Right renal pelvis (tissue), 4 donors: Measurements from ENCODE around the gene EED. TPM values are rescaled to one million over a fixed set of nuclear protein-coding genes. Genes with fewer than 3 reads are reported as not detected.
A peak's percentile ranks its signal among the peaks of the same experiment; 100 is the strongest.
"Not testable (repeated sequence)": the region's sequence is repeated elsewhere in the genome, so short reads cannot be mapped to it uniquely, and the experiment has no call there.

ENCODE experiments used
- DNase-seq, 4 donors: peaks; one replicate each; pipeline ENCODE4 v3.0.0-alpha.2; 2013; ENCODE audit warnings: low read depth in 4 of 4, low spot score in 3 of 4, missing footprints in 1 of 4
- polyA plus RNA-seq, 4 donors: library from polyadenylated mRNA; unstranded; fragments of 120-200 nt; gene quantifications; one replicate each; pipeline ENCODE4 v1.2.1, GENCODE V29; 2013; ENCODE audit not compliant: insufficient read length in 4 of 4

The EED gene
- polyA plus RNA-seq, 4 donors, result 35.3 to 42.2 (median 36.7) TPM

GRCh38 chr11:86288776-86289507 lies 44.4 kb downstream of the EED start:
- DNase-seq, result no peak

GRCh38 chr11:86289508-86290280 lies 45.1 kb downstream of the EED start:
- not testable (repeated sequence) for DNase-seq

DNA sequence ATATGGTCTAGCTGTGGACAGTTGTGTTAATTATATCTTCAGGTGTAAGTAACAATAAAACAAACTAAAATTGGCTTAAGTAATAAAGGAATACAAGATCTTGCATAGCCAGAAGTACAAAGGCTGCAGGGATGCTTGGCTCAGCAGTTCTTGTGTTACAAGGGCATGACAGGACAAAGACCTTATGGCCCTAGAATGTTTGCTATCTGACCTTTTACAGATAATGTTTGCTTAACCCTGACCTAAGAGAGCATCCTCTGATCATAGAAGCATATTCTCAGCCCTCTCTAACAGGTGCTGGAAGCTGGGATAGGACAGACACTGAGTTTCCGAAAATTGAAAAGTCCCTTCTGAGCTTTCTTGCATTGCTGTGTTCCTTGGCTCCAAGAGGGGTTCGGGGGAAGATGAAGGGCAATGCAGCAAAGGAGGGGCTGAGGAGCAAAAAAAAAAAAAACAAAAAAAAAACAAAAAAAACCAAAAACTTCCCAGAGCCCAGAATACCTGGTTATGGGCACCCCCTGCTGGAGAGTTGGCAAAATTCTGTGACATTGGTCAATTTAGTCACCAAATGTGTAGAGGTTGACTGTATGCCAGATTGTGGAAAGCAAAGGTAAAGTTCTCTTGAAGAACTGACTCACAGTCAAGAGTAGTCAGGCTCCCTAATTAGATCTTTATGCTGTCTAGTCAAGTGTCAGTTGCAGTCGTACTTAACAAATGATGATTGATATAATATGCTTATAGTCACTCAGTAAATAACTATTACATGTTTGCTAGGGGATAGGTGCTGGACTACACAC lies 47.1 kb downstream of the EED start:
- DNase-seq, result peak in 1 of 4 donors; percentile 28

GRCh38 chr11:86292912-86293616 lies 48.5 kb downstream of the EED start:
- DNase-seq, result no peak

DNA sequence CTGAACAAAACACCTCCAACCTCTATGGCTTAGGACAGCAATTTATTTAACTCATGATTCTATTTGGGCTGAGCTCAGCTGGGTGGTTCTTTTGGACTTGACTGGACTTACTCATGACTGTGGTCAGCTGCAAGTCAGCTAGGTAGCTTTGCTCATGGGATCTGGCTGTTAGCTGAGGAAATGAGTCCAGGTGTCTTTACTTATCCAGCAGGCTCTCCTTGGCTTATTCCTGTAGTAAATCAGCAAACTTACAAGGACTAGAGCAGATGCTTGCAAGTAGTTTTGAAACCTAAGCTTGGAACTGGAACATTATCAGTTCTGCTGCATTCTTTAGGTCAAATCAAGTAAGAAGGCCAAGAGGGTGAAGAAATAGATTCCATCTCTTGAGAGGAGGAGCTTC lies 49.5 kb downstream of the EED start:
- no peak for DNase-seq

DNA sequence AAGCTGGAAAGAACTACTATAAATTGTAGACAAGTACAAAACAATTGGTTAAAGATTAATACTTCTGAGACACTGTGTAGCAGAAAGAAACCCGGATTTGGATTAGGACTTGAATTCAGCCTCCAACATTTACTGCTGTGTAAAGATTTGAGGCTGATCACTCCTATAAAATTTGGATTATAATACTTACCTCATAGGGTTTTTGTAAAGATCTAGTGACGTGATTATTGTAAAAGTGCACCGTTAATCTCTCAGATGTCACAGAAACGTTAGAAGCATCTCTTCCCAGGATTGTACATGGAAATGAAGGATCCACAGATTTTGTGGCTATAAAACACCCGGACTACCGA lies 57.2 kb downstream of the EED start:
- no peak for DNase-seq

DNA sequence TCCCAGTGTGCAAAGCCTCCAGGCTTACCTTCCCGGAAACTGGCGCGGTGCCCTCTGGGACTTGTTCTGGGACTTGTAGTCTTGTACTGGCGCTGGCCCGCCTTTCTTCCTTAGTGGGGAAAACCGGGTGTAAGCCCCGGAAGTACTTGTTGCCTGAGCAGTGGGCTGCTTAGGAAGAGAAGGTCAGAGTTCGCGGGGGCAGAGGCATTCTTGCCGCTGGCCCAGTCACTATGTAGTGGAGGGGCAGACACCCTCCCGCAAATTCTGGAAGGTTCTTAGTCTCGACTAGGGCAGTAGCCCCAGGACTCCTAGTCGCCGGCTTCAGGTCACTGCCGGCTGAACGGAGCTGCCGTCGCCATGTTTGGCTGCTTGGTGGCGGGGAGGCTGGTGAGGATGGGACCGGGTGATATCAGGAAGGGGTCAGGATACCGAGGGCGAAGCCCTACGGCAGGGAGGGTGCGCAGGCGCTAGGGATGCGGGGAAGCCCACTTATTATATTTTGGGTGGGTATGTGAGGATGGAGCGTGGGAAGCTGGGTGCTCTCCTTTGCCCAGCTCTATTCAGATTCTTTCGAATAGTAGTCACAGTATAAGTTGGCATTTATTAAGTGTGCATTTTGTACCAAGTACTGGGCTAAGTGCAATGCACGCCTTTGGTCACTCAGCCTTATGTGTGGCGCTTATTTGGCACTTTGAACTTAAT lies 57.7 kb downstream of the EED start, which contains the start of gene HIKESHI:
Gene HIKESHI, plus strand, starts transcription at position 149 of the 702 bp plus-strand sequence. Its CDS starts 209 bp downstream, at position 358.
- peak; percentile 93 to 98 (median 97) for DNase-seq

GRCh38 chr11:86303257-86303656 lies 58.7 kb downstream of the EED start:
- DNase-seq, result no peak

GRCh38 chr11:86308710-86309109 lies 64.2 kb downstream of the EED start:
- not testable (repeated sequence) for DNase-seq

- no peak for DNase-seq
Observed at GRCh38 chr11:86313793-86314192, 69.2 kb downstream of the EED start.

GRCh38 chr11:86314636-86315035 lies 70.1 kb downstream of the EED start:
- DNase-seq, result no peak

Other genes with a start within 250 kb of the EED start
- 100 to 1,000 TPM; 240 to 290 (median 274) TPM for gene PICALM, start 175.7 kb upstream of the EED start, polyA plus RNA-seq
- gene HIKESHI, start 57.5 kb downstream of the EED start, polyA plus RNA-seq, result 10 to 100 TPM; 49.4 to 56.1 (median 52.2) TPM
- 1 to 10 TPM; 1.0 to 2.1 (median 1.2) TPM for gene CCDC81, start 130.1 kb downstream of the EED start, polyA plus RNA-seq